ENCODE measurements around the gene SH2D3C.
A peak's percentile ranks its signal among the peaks of the same experiment; 100 is the strongest.

SH2D3C gene

DNA sequence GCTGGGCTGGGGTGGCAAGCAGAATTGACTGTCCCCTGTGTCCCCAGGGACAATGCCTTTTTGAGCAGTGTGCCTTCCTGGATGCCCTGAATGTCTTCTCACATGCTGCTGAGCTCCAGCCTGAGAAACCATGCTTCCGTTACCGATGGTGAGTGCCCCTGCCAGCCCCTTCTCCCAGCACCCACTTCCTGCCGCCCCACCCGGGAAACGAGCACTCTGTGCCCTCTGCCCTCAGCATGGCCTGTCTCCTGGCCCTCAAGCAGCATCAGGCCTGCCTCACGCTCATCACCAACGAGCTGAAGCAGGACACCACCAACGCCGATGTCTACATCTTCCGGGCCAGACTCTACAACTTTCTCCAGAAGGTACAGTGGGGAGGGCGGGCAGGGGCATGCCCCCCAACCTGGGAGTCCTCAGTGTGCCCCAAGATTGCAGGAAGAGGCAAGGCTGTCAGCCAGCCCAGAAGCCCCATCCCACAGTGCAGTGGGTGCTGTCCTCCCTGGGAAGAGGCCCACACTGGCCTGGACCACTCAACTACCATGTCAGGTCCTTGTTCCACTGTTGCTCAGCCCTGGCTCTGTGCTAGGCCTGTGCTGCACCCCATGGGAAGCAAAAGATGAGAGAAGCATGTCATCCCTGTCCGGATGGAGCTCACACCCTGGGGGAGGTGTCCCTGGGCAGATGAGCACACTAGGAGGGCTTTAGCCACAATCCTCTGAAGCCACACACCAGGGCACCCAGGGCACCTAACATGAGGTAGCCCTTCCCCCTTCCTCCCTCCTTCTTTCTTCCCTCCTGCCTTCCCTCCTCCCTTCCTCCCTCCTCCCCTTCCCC, 58.2 kb downstream of the SH2D3C start:
- Histone ChIP-seq H3K18ac (ENCODE audit: low read depth in 1 of 2, low read length in 2 of 2) (no peak overlapping the region), H2BK12ac (ENCODE audit: low read length in 2 of 2) (no peak overlapping the region), H4K91ac (ENCODE audit: low read length) (peak overlapping the region; percentile 29), H2AFZ (ENCODE audit: low read depth, low read length) (no peak overlapping the region), H2BK5ac (ENCODE audit: low read depth, low read length, poor library complexity, severe bottlenecking) (no peak overlapping the region), H3K9ac (ENCODE audit: low read length) (no peak overlapping the region), H3K27me3 (ENCODE audit: control insufficient read depth in 1 of 2, insufficient read depth in 1 of 2, low read length in 2 of 2) (peaks cover 0 to 3% of the 10 kb centered on the region in 2 experiments), H2BK15ac (ENCODE audit: low read depth, poor library complexity, severe bottlenecking) (no peak overlapping the region), H3K9me3 (ENCODE audit: control insufficient read depth, low read length) (no peaks in the 10 kb centered on the region), H3K27ac (ENCODE audit: low read length, poor library complexity, severe bottlenecking) (no peak overlapping the region), H3K4me1 (ENCODE audit: control insufficient read depth, insufficient read depth, low read depth, low read length) (peaks cover 18% of the 10 kb centered on the region), H3K4me3 (ENCODE audit: insufficient read depth in 1 of 2, low read depth in 1 of 2, low read length in 2 of 2) (no peak overlapping the region), H3K79me1 (replicated peaks; ENCODE audit: low read length, poor library complexity, severe bottlenecking) (no peaks in the 10 kb centered on the region), H3K36me3 (ENCODE audit: control insufficient read depth in 1 of 2, insufficient read depth in 2 of 2, low read depth in 1 of 2, low read length in 2 of 2) (no peaks in the 10 kb centered on the region), H3K14ac (ENCODE audit: low read length in 2 of 2) (peak overlapping the region in 1 of 2 experiments; percentile 69), H3K23ac (ENCODE audit: low read length in 2 of 2) (peak overlapping the region in 1 of 2 experiments; percentile 35), H4K8ac (ENCODE audit: low read length) (no peak overlapping the region), H2BK120ac (ENCODE audit: low read depth, low read length) (no peak overlapping the region), H2AK5ac (ENCODE audit: low read length, severe bottlenecking) (no peak overlapping the region), H3K4ac (ENCODE audit: low read depth in 1 of 2, low read length in 2 of 2) (no peak overlapping the region), H3K4me2 (ENCODE audit: low read length, poor library complexity, severe bottlenecking) (no peak overlapping the region)
- 87% methylated on average over 12 of the region's 12 CpGs for WGBS
- DNase-seq: no peak

DNA sequence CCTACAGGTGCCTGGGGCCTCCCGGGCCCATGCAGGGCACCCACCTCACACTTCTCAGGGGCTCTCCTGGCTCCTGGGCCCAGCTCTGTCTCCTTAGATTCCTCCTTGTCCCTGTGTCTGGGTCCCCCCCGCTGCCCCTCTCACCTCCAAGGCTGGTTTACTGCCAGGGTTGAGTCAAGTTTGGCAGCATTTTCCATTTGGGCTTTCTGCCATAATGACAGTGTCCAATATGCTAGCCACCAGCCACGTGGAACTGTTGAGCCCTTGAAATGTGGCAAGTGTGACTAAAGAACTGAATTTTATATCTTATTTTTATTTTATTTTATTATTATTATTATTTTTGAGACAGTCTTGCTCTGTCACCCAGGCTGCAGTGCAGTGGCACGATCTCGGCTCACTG, 60.7 kb downstream of the SH2D3C start:
- H3K18ac ChIP-seq (ENCODE audit: low read depth in 1 of 2, low read length in 2 of 2): no peak overlapping the region
- no peak overlapping the region for H4K8ac ChIP-seq (ENCODE audit: low read length)
- no peak for DNase-seq
- peaks cover 18% of the 10 kb centered on the region for H3K79me1 ChIP-seq (replicated peaks; ENCODE audit: low read length, poor library complexity, severe bottlenecking)
- H3K9me3 ChIP-seq (ENCODE audit: control insufficient read depth, low read length): no peaks in the 10 kb centered on the region
- no peak overlapping the region for H2BK5ac ChIP-seq (ENCODE audit: low read depth, low read length, poor library complexity, severe bottlenecking)
- H3K4ac ChIP-seq (ENCODE audit: low read depth in 1 of 2, low read length in 2 of 2): no peak overlapping the region
- peaks cover 0 to 5% of the 10 kb centered on the region in 2 experiments for H3K36me3 ChIP-seq (ENCODE audit: control insufficient read depth in 1 of 2, insufficient read depth in 2 of 2, low read depth in 1 of 2, low read length in 2 of 2)
- peaks cover 31% of the 10 kb centered on the region for H3K4me1 ChIP-seq (ENCODE audit: control insufficient read depth, insufficient read depth, low read depth, low read length)
- no peak overlapping the region for H2AK5ac ChIP-seq (ENCODE audit: low read length, severe bottlenecking)
- no peak overlapping the region for H3K9ac ChIP-seq (ENCODE audit: low read length)
- H2AFZ ChIP-seq (ENCODE audit: low read depth, low read length): no peak overlapping the region
- H3K14ac ChIP-seq (ENCODE audit: low read length in 2 of 2): no peak overlapping the region
- H3K27ac ChIP-seq (ENCODE audit: low read length, poor library complexity, severe bottlenecking): no peak overlapping the region
- H3K23ac ChIP-seq (ENCODE audit: low read length in 2 of 2): no peak overlapping the region
- no peak overlapping the region for H4K91ac ChIP-seq (ENCODE audit: low read length)
- no peak overlapping the region for H2BK15ac ChIP-seq (ENCODE audit: low read depth, poor library complexity, severe bottlenecking)
- H3K4me3 ChIP-seq (ENCODE audit: insufficient read depth in 1 of 2, low read depth in 1 of 2, low read length in 2 of 2): no peak overlapping the region
- no peaks in the 10 kb centered on the region for H3K27me3 ChIP-seq (ENCODE audit: control insufficient read depth in 1 of 2, insufficient read depth in 1 of 2, low read length in 2 of 2)
- H3K4me2 ChIP-seq (ENCODE audit: low read length, poor library complexity, severe bottlenecking): no peak overlapping the region
- H2BK120ac ChIP-seq (ENCODE audit: low read depth, low read length): no peak overlapping the region
- no peak overlapping the region for H2BK12ac ChIP-seq (ENCODE audit: low read length in 2 of 2)
- 95% methylated on average over 4 of the region's 5 CpGs for WGBS

DNA sequence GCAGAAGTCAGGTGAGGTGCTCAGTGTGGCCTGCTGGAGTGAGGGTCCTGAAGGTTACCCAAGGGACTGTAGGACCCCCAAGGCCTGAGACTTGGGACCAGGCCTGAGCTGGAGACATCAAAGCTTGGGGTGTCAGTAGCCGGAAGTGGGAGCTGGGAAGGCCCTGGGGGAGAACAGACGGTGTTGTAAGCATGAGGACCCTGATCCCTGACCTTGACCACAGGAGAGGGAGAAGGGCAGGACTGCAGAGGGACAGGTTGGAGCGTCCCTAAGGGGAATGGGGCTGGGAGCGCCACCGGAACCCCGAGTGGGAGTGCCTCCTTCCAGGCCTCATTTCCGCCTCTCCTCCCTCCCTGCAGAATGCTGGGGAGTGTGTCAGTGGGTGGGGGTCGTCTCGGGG, 62.1 kb downstream of the SH2D3C start:
- Histone ChIP-seq H2BK5ac (ENCODE audit: low read depth, low read length, poor library complexity, severe bottlenecking) (no peak overlapping the region), H3K36me3 (ENCODE audit: control insufficient read depth in 1 of 2, insufficient read depth in 2 of 2, low read depth in 1 of 2, low read length in 2 of 2) (peaks cover 0 to 8% of the 10 kb centered on the region in 2 experiments), H3K27me3 (ENCODE audit: control insufficient read depth in 1 of 2, insufficient read depth in 1 of 2, low read length in 2 of 2) (no peaks in the 10 kb centered on the region), H4K91ac (ENCODE audit: low read length) (no peak overlapping the region), H2AFZ (ENCODE audit: low read depth, low read length) (no peak overlapping the region), H3K27ac (ENCODE audit: low read length, poor library complexity, severe bottlenecking) (no peak overlapping the region), H3K23ac (ENCODE audit: low read length in 2 of 2) (no peak overlapping the region), H3K4me3 (ENCODE audit: insufficient read depth in 1 of 2, low read depth in 1 of 2, low read length in 2 of 2) (peak overlapping the region in 1 of 2 experiments; percentile 94), H4K8ac (ENCODE audit: low read length) (peak overlapping the region; percentile 66), H2AK5ac (ENCODE audit: low read length, severe bottlenecking) (no peak overlapping the region), H3K4ac (ENCODE audit: low read depth in 1 of 2, low read length in 2 of 2) (no peak overlapping the region), H3K18ac (ENCODE audit: low read depth in 1 of 2, low read length in 2 of 2) (no peak overlapping the region), H2BK15ac (ENCODE audit: low read depth, poor library complexity, severe bottlenecking) (no peak overlapping the region), H3K9me3 (ENCODE audit: control insufficient read depth, low read length) (no peaks in the 10 kb centered on the region), H3K9ac (ENCODE audit: low read length) (peak overlapping the region; percentile 95), H3K4me2 (ENCODE audit: low read length, poor library complexity, severe bottlenecking) (no peak overlapping the region), H3K14ac (ENCODE audit: low read length in 2 of 2) (no peak overlapping the region), H2BK12ac (ENCODE audit: low read length in 2 of 2) (no peak overlapping the region), H3K4me1 (ENCODE audit: control insufficient read depth, insufficient read depth, low read depth, low read length) (peaks cover 44% of the 10 kb centered on the region), H2BK120ac (ENCODE audit: low read depth, low read length) (no peak overlapping the region), H3K79me1 (replicated peaks; ENCODE audit: low read length, poor library complexity, severe bottlenecking) (peaks cover 20% of the 10 kb centered on the region)
- DNase-seq: no peak
- 89% methylated on average over 5 of the region's 9 CpGs for whole genome bisulfite sequencing

DNA sequence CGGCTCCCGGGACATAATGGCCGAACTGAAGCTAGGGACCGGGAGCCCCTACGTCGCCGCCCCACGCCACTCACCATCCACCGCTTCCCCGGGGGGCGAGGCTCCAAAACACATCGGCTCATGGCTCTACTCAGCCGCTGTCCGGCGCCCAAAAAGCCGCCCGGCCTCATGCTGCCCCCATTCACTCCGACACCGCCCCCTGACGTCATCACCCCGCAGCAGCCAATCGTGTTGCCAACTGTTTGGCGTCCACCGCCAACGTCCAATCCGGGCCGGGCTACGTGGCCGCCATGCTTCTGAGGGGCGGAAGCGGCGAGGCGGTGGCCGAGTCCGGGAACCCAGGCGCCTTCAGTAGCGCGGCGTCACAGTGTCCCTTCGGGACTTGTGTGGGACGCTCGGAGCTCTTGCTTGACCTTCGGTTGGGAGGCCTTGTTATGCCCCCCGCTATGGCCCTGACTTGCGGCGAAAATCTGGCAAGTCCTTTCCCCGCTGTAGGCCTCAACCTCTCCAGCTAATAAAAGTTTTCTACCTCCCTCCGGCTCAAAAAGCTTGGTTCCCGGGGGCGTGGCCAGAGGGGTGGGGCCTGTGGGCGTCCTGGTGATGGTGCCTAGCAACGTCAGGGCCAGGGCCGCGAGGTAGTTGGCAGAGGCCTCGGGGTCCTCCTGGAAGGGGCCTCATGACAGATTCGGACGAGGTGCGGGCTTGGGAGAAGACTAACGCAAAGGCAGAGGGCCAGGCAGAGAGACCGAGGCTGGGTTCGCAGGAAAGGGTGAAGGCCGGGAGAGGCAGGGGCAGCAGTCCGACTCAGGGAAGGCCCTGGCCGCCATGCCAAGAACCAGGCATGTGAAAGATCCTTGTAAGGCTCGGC, 62.8 kb downstream of the SH2D3C start, which contains the start of the genes PTRH1 and TTC16:
Gene PTRH1 (minus strand): TSS at position 194 of the 868 bp plus-strand sequence. CDS start 24 bp downstream, at position 170.
Gene TTC16 (plus strand): TSS at position 610 of the 868 bp plus-strand sequence. CDS start 67 bp downstream, at position 677.
- no peak within 1 kb of the TSS for H3K27ac ChIP-seq (ENCODE audit: low read length, poor library complexity, severe bottlenecking)
- 5% methylated on average over 64 of the region's 65 CpGs for WGBS
- H3K36me3 ChIP-seq (ENCODE audit: control insufficient read depth in 1 of 2, insufficient read depth in 2 of 2, low read depth in 1 of 2, low read length in 2 of 2): peaks cover 0 to 8% of the 10 kb centered on the region in 2 experiments
- no peak within 1 kb of the TSS for H2BK120ac ChIP-seq (ENCODE audit: low read depth, low read length)
- H2BK5ac ChIP-seq (ENCODE audit: low read depth, low read length, poor library complexity, severe bottlenecking): no peak within 1 kb of the TSS
- peak within 1 kb of the TSS in 1 of 2 experiments; percentile 92 for H3K14ac ChIP-seq (ENCODE audit: low read length in 2 of 2)
- peak within 1 kb of the TSS; percentile 63 for H2BK15ac ChIP-seq (ENCODE audit: low read depth, poor library complexity, severe bottlenecking)
- peak within 1 kb of the TSS in 1 of 2 experiments; percentile 54 for H3K4ac ChIP-seq (ENCODE audit: low read depth in 1 of 2, low read length in 2 of 2)
- H3K27me3 ChIP-seq (ENCODE audit: control insufficient read depth in 1 of 2, insufficient read depth in 1 of 2, low read length in 2 of 2): no peaks in the 10 kb centered on the region
- peak within 1 kb of the TSS; percentile 0 to 74 for H3K18ac ChIP-seq (ENCODE audit: low read depth in 1 of 2, low read length in 2 of 2)
- peak; percentile 97 for DNase-seq
- H3K79me1 ChIP-seq (replicated peaks; ENCODE audit: low read length, poor library complexity, severe bottlenecking): peaks cover 20% of the 10 kb centered on the region
- no peak within 1 kb of the TSS for H4K91ac ChIP-seq (ENCODE audit: low read length)
- H4K8ac ChIP-seq (ENCODE audit: low read length): peak within 1 kb of the TSS; percentile 66
- H2BK12ac ChIP-seq (ENCODE audit: low read length in 2 of 2): no peak within 1 kb of the TSS
- H3K23ac ChIP-seq (ENCODE audit: low read length in 2 of 2): peak within 1 kb of the TSS in 1 of 2 experiments; percentile 57
- H3K4me2 ChIP-seq (ENCODE audit: low read length, poor library complexity, severe bottlenecking): peak within 1 kb of the TSS; percentile 93
- peaks cover 48% of the 10 kb centered on the region for H3K4me1 ChIP-seq (ENCODE audit: control insufficient read depth, insufficient read depth, low read depth, low read length)
- peak within 1 kb of the TSS; percentile 98 for H2AFZ ChIP-seq (ENCODE audit: low read depth, low read length)
- no peaks in the 10 kb centered on the region for H3K9me3 ChIP-seq (ENCODE audit: control insufficient read depth, low read length)
- no peak within 1 kb of the TSS for H2AK5ac ChIP-seq (ENCODE audit: low read length, severe bottlenecking)
- peak within 1 kb of the TSS; percentile 95 for H3K9ac ChIP-seq (ENCODE audit: low read length)
- peak within 1 kb of the TSS; percentile 73 to 94 for H3K4me3 ChIP-seq (ENCODE audit: insufficient read depth in 1 of 2, low read depth in 1 of 2, low read length in 2 of 2)
